HEK293T (cell line): Measurements from ENCODE around the gene HTRA2.
"Not testable (repeated sequence)": the region's sequence is repeated elsewhere in the genome, so short reads cannot be mapped to it uniquely, and the experiment has no call there.

Experiments used
- CTCF ChIA-PET: fragments of 350-600 bp; formaldehyde crosslinking; extraction: SDS; loops from one replicate; lab custom pipeline; 2021; ENCODE audit warnings: antibody characterized with exemption, inconsistent platforms; lab: Yijun Ruan, JAX
- POLR2A ChIA-PET: fragments of 350-600 bp; formaldehyde crosslinking; extraction: SDS; loops from one replicate; lab custom pipeline; 2020; ENCODE audit warnings: antibody characterized with exemption, inconsistent platforms; lab: Yijun Ruan, JAX
- DNase-seq: peaks from one replicate; pipeline ENCODE4 v3.0.0; 2012; ENCODE audit warnings: mixed read lengths; ENCODE audit errors: extremely low spot score
- ARNT ChIP-seq: fragments of 450-650 bp; IDR thresholded peaks from 2 replicates; pipeline ENCODE4 v1.6.1; 2017; ENCODE audit warnings: mild to moderate bottlenecking
- BHLHE40 ChIP-seq: fragments of 450-650 bp; IDR thresholded peaks from 2 replicates; pipeline ENCODE4 v1.6.1; 2016; ENCODE audit warnings: mild to moderate bottlenecking, moderate library complexity, borderline replicate concordance
- CTBP1 ChIP-seq: fragments of 450-650 bp; IDR thresholded peaks from 2 replicates; pipeline ENCODE4 v1.6.1; 2016; ENCODE audit warnings: borderline replicate concordance
- ELF4 ChIP-seq: fragments of 450-650 bp; IDR thresholded peaks from 2 replicates; pipeline ENCODE4 v1.6.1; 2017; ENCODE audit warnings: antibody characterized with exemption
- FOXA1 ChIP-seq: fragments of 450-650 bp; IDR thresholded peaks from 2 replicates; pipeline ENCODE4 v1.6.1; 2016; ENCODE audit warnings: mild to moderate bottlenecking
- FOXK2 ChIP-seq: fragments of 450-650 bp; IDR thresholded peaks from 2 replicates; pipeline ENCODE4 v1.6.1; 2016; ENCODE audit warnings: mild to moderate bottlenecking
- FOXM1 ChIP-seq: fragments of 450-650 bp; IDR thresholded peaks from 2 replicates; pipeline ENCODE4 v1.6.1; 2017; ENCODE audit warnings: mild to moderate bottlenecking, borderline replicate concordance
- HDGF ChIP-seq: fragments of 450-650 bp; IDR thresholded peaks from 2 replicates; pipeline ENCODE4 v1.6.1; 2017; ENCODE audit warnings: antibody characterized with exemption, borderline replicate concordance
- L3MBTL2 ChIP-seq: fragments of 450-650 bp; conservative IDR thresholded peaks from 2 replicates; pipeline ENCODE4 v1.6.1; 2016; ENCODE audit warnings: mild to moderate bottlenecking
- LEF1 ChIP-seq: fragments of 450-650 bp; IDR thresholded peaks from 2 replicates; pipeline ENCODE4 v1.6.1; 2017; ENCODE audit warnings: mild to moderate bottlenecking, borderline replicate concordance
- NFRKB ChIP-seq: fragments of 450-650 bp; IDR thresholded peaks from 2 replicates; pipeline ENCODE4 v1.6.1; 2016; ENCODE audit warnings: mild to moderate bottlenecking, moderate library complexity
- PKNOX1 ChIP-seq: fragments of 450-650 bp; IDR thresholded peaks from 2 replicates; pipeline ENCODE4 v1.6.1; 2016
- SP1 ChIP-seq: fragments of 450-650 bp; IDR thresholded peaks from 2 replicates; pipeline ENCODE4 v1.6.1; 2017
- SUZ12 ChIP-seq: fragments of 450-650 bp; IDR thresholded peaks from 2 replicates; pipeline ENCODE4 v1.6.1; 2016; ENCODE audit warnings: mild to moderate bottlenecking
- TARDBP ChIP-seq: fragments of 450-650 bp; IDR thresholded peaks from 2 replicates; pipeline ENCODE4 v1.6.1; 2016
- ZNF384 ChIP-seq: fragments of 450-650 bp; IDR thresholded peaks from 2 replicates; pipeline ENCODE4 v1.6.1; 2016

HTRA2 gene

GRCh38 chr2:74529357-74530238 is at the start of gene HTRA2, which contains the start of gene AUP1:
Gene HTRA2, plus strand, starts transcription at chr2:74529933. Its CDS starts 74 bp downstream, at chr2:74530007.
Gene AUP1, minus strand, starts transcription at chr2:74529706. Its CDS starts 77 bp downstream, at chr2:74529629.
- ChIA-PET CTCF (interaction anchor here (1.2 kb wide), 1 partner anchor 48 kb away, joined by 4 read pairs; no protein-coding TSS in a partner anchor), POLR2A (interaction anchor here (0.5 to 8.4 kb wide), 18 partner anchors 9 to 138 kb away, joined by 3 to 70 read pairs (median 4); partner anchors contain the start of genes CCDC142, INO80B, LOXL3 and MRPL53)
- peak; percentile 96 for DNase-seq
- TF ChIP-seq ZNF384: no peak
- no peak for TF ChIP-seq LEF1
- no peak for TF ChIP-seq ARNT
- TF ChIP-seq SUZ12: no peak; the same call in 1 of the 2 replicates
- no peak for TF ChIP-seq BHLHE40
- no peak for TF ChIP-seq FOXK2
- no peak for TF ChIP-seq CTBP1
- peak; percentile 57; the same call in 1 of the 2 replicates for TF ChIP-seq L3MBTL2
- no peak for TF ChIP-seq FOXA1
- TF ChIP-seq FOXM1: no peak
- TF ChIP-seq PKNOX1: no peak
- TF ChIP-seq NFRKB: no peak
- no peak for TF ChIP-seq SP1
- TF ChIP-seq TARDBP: no peak
- 0 out of 2 replicates have a peak, but pooled peaks have one; percentile 42 for TF ChIP-seq HDGF
- TF ChIP-seq ELF4: peak; percentile 79

- ChIA-PET CTCF (interaction anchor here (0.8 to 1.3 kb wide), 2 partner anchors 14 to 49 kb away, joined by 4 to 5 read pairs; partner anchors contain the start of gene HTRA2), POLR2A (interaction anchor here (0.9 to 4.1 kb wide), 11 partner anchors 9 to 112 kb away, joined by 3 to 46 read pairs (median 15); partner anchors contain the start of genes AUP1, HTRA2, INO80B and MOGS)
Measured at GRCh38 chr2:74481431-74481830, 48.3 kb upstream of the HTRA2 start.

GRCh38 chr2:74481961-74482800 is 47.6 kb upstream of the HTRA2 start:
- CTCF ChIA-PET: interaction anchor here (0.7 to 1.5 kb wide), 9 partner anchors 7 to 392 kb away, joined by 3 to 10 read pairs (median 3); partner anchors contain the start of gene HTRA2
- DNase-seq: peak; percentile 46
- POLR2A ChIA-PET: interaction anchor here (0.8 to 4.1 kb wide), 17 partner anchors 7 to 112 kb away, joined by 3 to 46 read pairs (median 6); partner anchors contain the start of genes AUP1, DQX1, HTRA2 and INO80B
- TF ChIP-seq LEF1 (no peak), CTBP1 (no peak), FOXK2 (no peak), FOXA1 (no peak), ELF4 (no peak), SP1 (no peak), FOXM1 (no peak), ZNF384 (no peak), SUZ12 (no peak), NFRKB (no peak), L3MBTL2 (no peak; the same call in 1 of the 2 replicates)

More at GRCh38 chr2:74481431-74481830, 48.3 kb upstream of the HTRA2 start:
- no peak for DNase-seq
- TF ChIP-seq ARNT (no peak), BHLHE40 (no peak), PKNOX1 (no peak), ELF4 (no peak), HDGF (no peak), ZNF384 (no peak), FOXA1 (no peak)

- POLR2A ChIA-PET: interaction anchor here (0.6 to 4.1 kb wide), 17 partner anchors 8 to 106 kb away, joined by 3 to 46 read pairs (median 5); partner anchors contain the start of genes AUP1, DQX1, HTRA2 and MRPL53
- CTCF ChIA-PET: interaction anchor here (0.7 to 1.5 kb wide), 9 partner anchors 8 to 392 kb away, joined by 3 to 10 read pairs (median 3); partner anchors contain the start of gene WBP1
- TF ChIP-seq FOXK2 (no peak), ZNF384 (no peak), SP1 (no peak), L3MBTL2 (no peak), TARDBP (no peak), NFRKB (no peak), ELF4 (peak; percentile 57; the same call in 1 of the 2 replicates), FOXA1 (no peak), HDGF (no peak)
- peak; percentile 88 for DNase-seq
Measured at GRCh38 chr2:74482801-74483674, 46.7 kb upstream of the HTRA2 start, which contains the start of the genes CCDC142 and TTC31. Gene CCDC142, minus strand, starts transcription at chr2:74482998. Its CDS starts 161 bp downstream, at chr2:74482837. Gene TTC31, plus strand, starts transcription at chr2:74483081. Its CDS starts 15 bp downstream, at chr2:74483096.

GRCh38 chr2:74483675-74484164 is 46.0 kb upstream of the HTRA2 start:
- CTCF ChIA-PET: interaction anchor here (0.9 to 1.2 kb wide), 3 partner anchors 25 to 48 kb away, joined by 3 to 5 read pairs (median 3); partner anchors contain the start of gene WBP1
- not testable (repeated sequence) for DNase-seq
- POLR2A ChIA-PET: interaction anchor here (0.8 to 4.1 kb wide), 8 partner anchors 11 to 105 kb away, joined by 5 to 46 read pairs (median 16); partner anchors contain the start of genes AUP1, HTRA2, MRPL53 and PCGF1
